H1 (cell line): ENCODE results near the gene ZNF358. TPM values are rescaled to one million over a fixed set of nuclear protein-coding genes. Genes with fewer than 3 reads are reported as not detected.

Experiments
- BRCA1 ChIP-seq: IDR thresholded peaks from 2 replicates; pipeline ENCODE4 v1.6.1; 2012; ENCODE audit warnings: low read depth, low read length, improper control_type of control experiment
- CHD1 ChIP-seq: IDR thresholded peaks from 2 replicates; pipeline ENCODE4 v1.6.1; 2012; ENCODE audit warnings: low read depth, low read length, improper control_type of control experiment
- HDAC6 ChIP-seq: IDR thresholded peaks from one replicate; pipeline ENCODE4 v1.7.1; 2012; ENCODE audit warnings: low read depth, mild to moderate bottlenecking, inconsistent platforms, low read length, moderate library complexity
- JUN ChIP-seq: IDR thresholded peaks from 2 replicates; pipeline ENCODE4 v1.6.1; 2011; ENCODE audit warnings: low read depth, mild to moderate bottlenecking, improper control_type of control experiment, low read length
- NRF1 ChIP-seq: IDR thresholded peaks from 2 replicates; pipeline ENCODE4 v1.6.1; 2011; ENCODE audit warnings: mild to moderate bottlenecking, low read depth, low read length, improper control_type of control experiment
- RBBP5 ChIP-seq: IDR thresholded peaks from 2 replicates; pipeline ENCODE4 v1.7.1; 2012; ENCODE audit warnings: low read depth, mild to moderate bottlenecking, inconsistent platforms, low read length, moderate library complexity, borderline replicate concordance
- SP4 ChIP-seq: IDR thresholded peaks from 2 replicates; pipeline ENCODE4 v1.6.1; 2012; ENCODE audit warnings: low read length, inconsistent platforms
- SRF ChIP-seq: IDR thresholded peaks from 2 replicates; pipeline ENCODE4 v1.6.1; 2011; ENCODE audit warnings: mild to moderate bottlenecking, low read depth, low read length, moderate library complexity
- TCF12 ChIP-seq: IDR thresholded peaks from 2 replicates; pipeline ENCODE4 v1.6.1; 2011; ENCODE audit warnings: low read depth, mild to moderate bottlenecking, low read length
- YY1 ChIP-seq: IDR thresholded peaks from 2 replicates; pipeline ENCODE4 v1.6.1; 2011; ENCODE audit warnings: low read depth, mild to moderate bottlenecking, low read length
- polyA plus RNA-seq, 7 experiments: library from polyadenylated mRNA; depleted of rRNA in 3 of 7; stranded (reverse) in 5 of 7; unstranded in 2 of 7; fragments of >200 nt in 5 of 7; fragments of 200-250 nt in 2 of 7; gene quantifications; 1 replicate in 5 of 7; 2 replicates in 1 of 7; 4 replicates in 1 of 7; pipeline versions ENCODE4 v1.2.1 to v1.2.3, GENCODE V29; 2011 to 2013; ENCODE audit warnings: missing spikeins in 2 of 7, mixed read lengths in 2 of 7
- total RNA-seq: library from RNA; stranded (reverse); fragmentation: NEBNext Ultra II Directional; extraction: Animal tissue kit (Norgen Biotek cat#: 25700); gene quantifications from 2 replicates; pipeline ENCODE4 v1.2.1, GENCODE V29; 2021

The ZNF358 gene
- total and polyA plus RNA-seq, 2 of the 8 experiments (the other 6 are each of a cell fraction or from before 2014, with no cell fraction given), result 40.0 to 60.3 TPM

DNA sequence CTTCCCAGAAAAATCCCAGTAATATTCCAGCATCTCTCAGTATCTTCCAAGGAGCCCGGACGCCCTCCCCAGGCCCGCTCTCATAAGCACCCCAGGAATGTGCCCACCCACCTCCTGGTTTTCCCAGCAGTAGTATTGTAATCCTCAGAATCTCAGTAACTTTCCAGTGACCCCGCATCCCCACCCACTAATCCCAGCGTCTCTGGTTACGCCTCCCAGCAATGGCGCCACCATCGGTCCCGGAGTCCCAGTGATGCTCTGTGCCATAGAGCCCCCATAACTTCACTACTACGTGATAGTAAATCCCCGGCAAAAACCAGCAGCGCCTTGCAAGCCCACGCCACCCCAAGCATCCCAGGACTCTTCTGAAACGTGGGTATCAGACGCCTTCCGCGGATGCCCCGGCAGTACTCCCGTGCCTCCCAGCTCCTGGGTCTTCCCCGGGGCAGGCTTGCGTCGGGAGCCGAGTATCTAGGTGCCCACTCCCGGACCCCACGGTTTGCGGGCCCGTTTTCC lies 18.7 kb downstream of the ZNF358 start (continued):
- no peak for TF ChIP-seq BRCA1
- TF ChIP-seq YY1, result peak; percentile 89
- no peak for TF ChIP-seq TCF12
- TF ChIP-seq SP4, result no peak
- TF ChIP-seq JUN, result no peak
- no peak for TF ChIP-seq RBBP5
- no peak for TF ChIP-seq NRF1
- no peak for TF ChIP-seq SRF
- no peak for TF ChIP-seq CHD1
- no peak for TF ChIP-seq HDAC6
- TF ChIP-seq, all 59 proteins: peak for 9
